Fibroblast of upper back skin (primary cell): ENCODE results near the gene SUPT4H1.

Experiments used
- DNase-seq: peaks from one replicate; pipeline ENCODE4 v3.0.0-alpha.2; 2013

Gene SUPT4H1

GRCh38 chr17:58380207-58381123, 28.5 kb upstream of the SUPT4H1 start:
- no peak for DNase-seq

GRCh38 chr17:58379511-58379824, 27.5 kb upstream of the SUPT4H1 start:
- DNase-seq = no peak

GRCh38 chr17:58378733-58379510, 26.9 kb upstream of the SUPT4H1 start:
- no peak for DNase-seq

GRCh38 chr17:58377661-58378060, 25.7 kb upstream of the SUPT4H1 start:
- DNase-seq = no peak

GRCh38 chr17:58377093-58377601, 25.1 kb upstream of the SUPT4H1 start:
- DNase-seq = no peak

GRCh38 chr17:58376472-58377000, 24.5 kb upstream of the SUPT4H1 start:
- no peak for DNase-seq

GRCh38 chr17:58375811-58376210, 23.8 kb upstream of the SUPT4H1 start:
- DNase-seq = no peak

- no peak for DNase-seq
Measured at GRCh38 chr17:58375256-58375655, 23.3 kb upstream of the SUPT4H1 start.

- no peak for DNase-seq
Measured at GRCh38 chr17:58373923-58374322, 21.9 kb upstream of the SUPT4H1 start.

- no peak for DNase-seq
Measured at GRCh38 chr17:58373003-58373402, 21.0 kb upstream of the SUPT4H1 start.

- DNase-seq = no peak
Measured at GRCh38 chr17:58371300-58371950, 19.4 kb upstream of the SUPT4H1 start.

- no peak for DNase-seq
Measured at GRCh38 chr17:58370716-58371115, 18.7 kb upstream of the SUPT4H1 start.

GRCh38 chr17:58370309-58370708, 18.3 kb upstream of the SUPT4H1 start:
- no peak for DNase-seq

GRCh38 chr17:58369214-58370031, 17.4 kb upstream of the SUPT4H1 start:
- no peak for DNase-seq

- DNase-seq = no peak
Measured at GRCh38 chr17:58368860-58369213, 16.8 kb upstream of the SUPT4H1 start.

- DNase-seq = no peak
Measured at GRCh38 chr17:58367461-58367860, 15.5 kb upstream of the SUPT4H1 start.

GRCh38 chr17:58365980-58366595, 14.1 kb upstream of the SUPT4H1 start:
- DNase-seq = no peak

- DNase-seq = no peak
Measured at GRCh38 chr17:58365185-58365979, 13.4 kb upstream of the SUPT4H1 start.

GRCh38 chr17:58364270-58364942, 12.4 kb upstream of the SUPT4H1 start:
- DNase-seq = no peak

GRCh38 chr17:58363457-58364185, 11.6 kb upstream of the SUPT4H1 start:
- DNase-seq = no peak
